Measurements from ENCODE around the gene MAP3K12.

DNA sequence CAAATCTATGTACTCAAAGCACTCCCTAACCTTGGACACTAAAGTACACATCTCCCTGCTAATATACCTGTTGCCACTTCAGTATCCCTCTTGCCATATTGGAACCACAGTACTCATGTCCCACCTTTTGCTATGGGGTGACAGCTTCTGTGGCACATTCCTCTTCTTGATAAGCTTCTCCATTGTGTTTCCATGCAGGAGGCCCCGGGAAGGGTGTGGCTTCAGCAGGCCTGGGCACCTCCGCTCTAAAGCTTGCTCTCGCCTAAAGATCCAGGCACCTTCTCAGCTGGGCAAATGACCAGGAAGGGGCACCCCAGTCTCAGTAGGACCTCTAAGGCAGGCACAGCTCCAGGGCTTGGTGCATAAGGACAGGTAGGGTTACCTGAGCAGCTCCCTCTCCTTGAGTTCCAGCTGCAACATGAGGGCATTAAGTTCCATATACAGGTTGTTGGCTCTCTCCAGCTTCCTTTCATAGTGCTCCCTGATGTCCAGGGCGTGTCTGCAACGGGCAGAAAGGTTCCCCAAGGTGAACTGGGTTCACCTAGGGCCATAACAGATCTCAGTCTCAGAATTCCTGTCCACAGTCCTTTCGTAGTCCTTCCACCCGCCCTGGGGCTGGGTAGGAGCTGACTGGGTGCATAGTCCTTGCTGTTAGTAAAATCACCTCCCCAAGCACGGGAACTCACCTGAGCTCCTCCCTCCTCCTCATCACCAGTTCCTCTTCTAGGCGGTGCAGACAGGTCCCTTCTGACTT is 15.9 kb downstream of the MAP3K12 start:
- TF ChIP-seq CTCF (CRISPR knock-in tag; IDR thresholded peaks at IDR 0.05) (no peak), STAT6 (CRISPR knock-in tag; IDR thresholded peaks at IDR 0.05; ENCODE audit: borderline replicate concordance) (no peak), HIVEP1 (CRISPR knock-in tag; IDR thresholded peaks at IDR 0.05) (no peak), ZNF121 (CRISPR knock-in tag; IDR thresholded peaks at IDR 0.05) (no peak), CEBPG (CRISPR knock-in tag; IDR thresholded peaks at IDR 0.05) (no peak), BHLHE40 (IDR thresholded peaks at IDR 0.05; ENCODE audit: low read length) (no peak), NFIC (IDR thresholded peaks at IDR 0.05; ENCODE audit: low read length) (no peak), HMG20B (CRISPR knock-in tag; conservative IDR thresholded peaks at IDR 0.05) (no peak), BRCA1 (CRISPR knock-in tag; IDR thresholded peaks at IDR 0.05) (no peak)

All from HepG2 (cell line).